C4-2B (cell line): ENCODE measurements around the gene SLC36A1.

Source experiments
- ZFX ChIP-seq: fragments of 450-650 bp; IDR thresholded peaks from 2 replicates; pipeline ENCODE4 v1.6.1; 2017
- TF ChIP-seq, protein P1 (sequence below): fragments of 450-650 bp; conservative IDR thresholded peaks from 2 replicates; pipeline ENCODE4 v1.5.1; 2017; ENCODE audit warnings: mild to moderate bottlenecking

DNA sequence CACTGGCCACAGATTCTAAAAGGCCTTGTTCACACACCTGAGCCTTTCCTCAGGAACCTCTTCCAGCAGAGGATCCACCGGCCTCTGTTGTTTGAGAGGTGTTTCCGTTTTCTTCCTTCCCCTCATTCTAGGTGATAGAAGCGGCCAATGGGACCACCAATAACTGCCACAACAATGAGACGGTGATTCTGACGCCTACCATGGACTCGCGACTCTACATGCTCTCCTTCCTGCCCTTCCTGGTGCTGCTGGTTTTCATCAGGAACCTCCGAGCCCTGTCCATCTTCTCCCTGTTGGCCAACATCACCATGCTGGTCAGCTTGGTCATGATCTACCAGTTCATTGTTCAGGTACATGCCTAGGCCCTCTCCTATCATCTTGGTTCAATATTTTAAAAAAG, 20.2 kb downstream of the SLC36A1 start:
- TF ChIP-seq, protein P1, sequence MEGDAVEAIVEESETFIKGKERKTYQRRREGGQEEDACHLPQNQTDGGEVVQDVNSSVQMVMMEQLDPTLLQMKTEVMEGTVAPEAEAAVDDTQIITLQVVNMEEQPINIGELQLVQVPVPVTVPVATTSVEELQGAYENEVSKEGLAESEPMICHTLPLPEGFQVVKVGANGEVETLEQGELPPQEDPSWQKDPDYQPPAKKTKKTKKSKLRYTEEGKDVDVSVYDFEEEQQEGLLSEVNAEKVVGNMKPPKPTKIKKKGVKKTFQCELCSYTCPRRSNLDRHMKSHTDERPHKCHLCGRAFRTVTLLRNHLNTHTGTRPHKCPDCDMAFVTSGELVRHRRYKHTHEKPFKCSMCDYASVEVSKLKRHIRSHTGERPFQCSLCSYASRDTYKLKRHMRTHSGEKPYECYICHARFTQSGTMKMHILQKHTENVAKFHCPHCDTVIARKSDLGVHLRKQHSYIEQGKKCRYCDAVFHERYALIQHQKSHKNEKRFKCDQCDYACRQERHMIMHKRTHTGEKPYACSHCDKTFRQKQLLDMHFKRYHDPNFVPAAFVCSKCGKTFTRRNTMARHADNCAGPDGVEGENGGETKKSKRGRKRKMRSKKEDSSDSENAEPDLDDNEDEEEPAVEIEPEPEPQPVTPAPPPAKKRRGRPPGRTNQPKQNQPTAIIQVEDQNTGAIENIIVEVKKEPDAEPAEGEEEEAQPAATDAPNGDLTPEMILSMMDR, result no peak
- no peak for TF ChIP-seq ZFX
